Measurements from ENCODE around the gene TMBIM1. TPM values are rescaled to one million over a fixed set of nuclear protein-coding genes. Genes with fewer than 3 reads are reported as not detected.

Gene TMBIM1
- total and polyA plus RNA-seq, 2 experiments from 2014 or later, result 18.8 to 25.9 TPM

- H3K4me3 ChIP-seq, result no peak overlapping the region
Measured at GRCh38 chr2:218327451-218328210, 35.3 kb upstream of the TMBIM1 start.

DNA sequence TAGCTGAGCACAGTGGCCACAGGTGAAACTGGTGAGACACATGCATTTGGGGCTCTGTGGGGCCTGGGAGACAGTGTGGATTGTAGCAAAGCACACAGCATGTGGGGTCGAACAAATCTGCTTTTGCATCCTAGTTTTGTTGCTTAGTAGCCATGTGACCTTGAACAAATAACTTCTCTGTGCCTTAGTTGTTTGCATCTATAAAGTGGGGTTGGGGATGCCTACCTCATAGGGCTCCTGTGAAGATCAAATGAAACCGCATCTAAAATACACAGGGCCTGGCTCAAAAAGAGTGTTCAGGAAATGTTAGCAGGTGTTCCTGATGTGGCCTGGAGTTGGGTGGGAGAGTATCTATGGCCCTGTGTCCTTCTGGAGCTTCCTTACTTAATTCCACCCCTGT is 34.0 kb upstream of the TMBIM1 start:
- Histone ChIP-seq H3K27ac (peak overlapping the region; percentile 90), H3K4me1 (ENCODE audit: low read depth) (peaks cover 59% of the 10 kb centered on the region), H3K27me3 (no peaks in the 10 kb centered on the region), H3K36me3 (no peaks in the 10 kb centered on the region), H3K4me3 (no peak overlapping the region), H3K9me3 (ENCODE audit: low read depth) (no peaks in the 10 kb centered on the region)
- TF ChIP-seq CTCF (IDR thresholded peaks at IDR 0.05; ENCODE audit: low read depth, low read length), result no peak
- DNase-seq (ENCODE audit: low read depth in 1 of 2, low spot score in 1 of 2), result no peak

More at GRCh38 chr2:218327451-218328210, 35.3 kb upstream of the TMBIM1 start:
- Histone ChIP-seq H3K27me3 (no peaks in the 10 kb centered on the region), H3K4me1 (ENCODE audit: low read depth) (peaks cover 63% of the 10 kb centered on the region), H3K9me3 (ENCODE audit: low read depth) (no peaks in the 10 kb centered on the region), H3K36me3 (no peaks in the 10 kb centered on the region), H3K27ac (peak overlapping the region; percentile 90)
- peak; percentile 23 to 30 for DNase-seq (ENCODE audit: low read depth in 1 of 2, low spot score in 1 of 2)
- no peak for TF ChIP-seq CTCF (IDR thresholded peaks at IDR 0.05; ENCODE audit: low read depth, low read length)

- Histone ChIP-seq H3K36me3 (no peaks in the 10 kb centered on the region), H3K4me3 (no peak overlapping the region), H3K27ac (peak overlapping the region; percentile 90), H3K4me1 (ENCODE audit: low read depth) (peaks cover 59% of the 10 kb centered on the region), H3K9me3 (ENCODE audit: low read depth) (no peaks in the 10 kb centered on the region), H3K27me3 (no peaks in the 10 kb centered on the region)
- no peak for TF ChIP-seq CTCF (IDR thresholded peaks at IDR 0.05; ENCODE audit: low read depth, low read length)
- no peak for DNase-seq (ENCODE audit: low read depth in 1 of 2, low spot score in 1 of 2)
Measured at GRCh38 chr2:218325566-218326160, 33.4 kb upstream of the TMBIM1 start.

DNA sequence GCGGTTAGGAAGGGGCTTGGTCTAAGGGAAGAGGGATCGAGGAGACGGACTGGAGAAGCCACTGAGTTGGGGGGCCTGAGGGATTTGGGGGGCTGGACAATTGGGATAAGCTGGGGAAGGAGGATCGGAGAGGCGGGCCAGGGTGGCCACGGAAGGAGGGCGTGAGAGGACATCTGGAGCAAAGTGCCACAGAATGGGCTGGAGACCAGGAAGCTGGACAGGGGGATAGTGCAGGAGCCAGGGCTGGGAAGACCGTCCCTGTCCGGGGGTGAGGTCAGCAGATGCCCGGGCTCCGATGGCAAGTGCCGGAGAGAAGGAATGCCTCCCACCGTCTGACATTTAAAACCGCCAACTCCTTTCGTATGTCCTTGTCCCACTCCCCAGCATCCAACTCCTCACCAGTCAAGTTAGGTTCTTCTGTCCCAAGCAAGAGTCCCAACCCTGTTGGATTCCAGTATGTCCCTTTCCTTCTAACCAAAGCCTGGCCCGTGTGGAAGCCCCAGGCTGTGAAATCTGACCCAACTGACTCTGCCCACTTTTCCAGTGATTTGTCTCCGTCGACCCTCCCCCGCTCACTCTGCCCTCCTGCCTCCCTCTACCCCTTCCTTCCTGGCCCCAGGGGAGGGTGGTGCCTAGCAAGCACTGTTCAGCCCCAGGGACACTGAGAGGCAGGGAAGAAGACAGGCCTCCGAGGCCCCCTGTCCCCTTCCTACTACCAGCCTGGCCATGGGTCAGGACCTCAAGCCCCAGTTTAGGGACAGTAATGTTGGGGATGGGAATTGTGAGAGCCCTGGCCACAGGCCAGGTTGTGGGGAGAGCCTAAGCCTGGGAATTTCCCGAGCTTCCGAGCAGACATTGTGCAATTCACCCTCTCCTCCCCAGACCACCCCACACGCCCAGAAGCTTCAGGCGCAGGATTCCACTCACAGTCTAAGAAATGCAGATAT is 31.5 kb upstream of the TMBIM1 start:
- peak; percentile 85 to 92 for DNase-seq (ENCODE audit: low read depth in 1 of 2, low spot score in 1 of 2)
- no peaks in the 10 kb centered on the region for H3K36me3 ChIP-seq
- H3K9me3 ChIP-seq (ENCODE audit: low read depth), result no peaks in the 10 kb centered on the region
- H3K4me3 ChIP-seq, result peak overlapping the region; percentile 42
- H3K27me3 ChIP-seq, result no peaks in the 10 kb centered on the region
- H3K27ac ChIP-seq, result peak overlapping the region; percentile 79
- TF ChIP-seq CTCF (IDR thresholded peaks at IDR 0.05; ENCODE audit: low read depth, low read length), result no peak
- peaks cover 47% of the 10 kb centered on the region for H3K4me1 ChIP-seq (ENCODE audit: low read depth)

GRCh38 chr2:218322768-218323525 is 30.6 kb upstream of the TMBIM1 start:
- H3K36me3 ChIP-seq, result no peaks in the 10 kb centered on the region
- DNase-seq (ENCODE audit: low read depth in 1 of 2, low spot score in 1 of 2), result peak; percentile 94 to 99
- no peak for TF ChIP-seq CTCF (IDR thresholded peaks at IDR 0.05; ENCODE audit: low read depth, low read length)
- peak overlapping the region; percentile 42 for H3K4me3 ChIP-seq
- H3K9me3 ChIP-seq (ENCODE audit: low read depth), result no peaks in the 10 kb centered on the region
- peaks cover 42% of the 10 kb centered on the region for H3K4me1 ChIP-seq (ENCODE audit: low read depth)
- H3K27me3 ChIP-seq, result no peaks in the 10 kb centered on the region
- H3K27ac ChIP-seq, result peak overlapping the region; percentile 79
